Esophagus muscularis mucosa (tissue), 4 donors: Measurements from ENCODE around the gene SMCO3. TPM values are rescaled to one million over a fixed set of nuclear protein-coding genes. Genes with fewer than 3 reads are reported as not detected.
A peak's percentile ranks its signal among the peaks of the same experiment; 100 is the strongest.

Experiments used
- DNase-seq: peaks from one replicate; pipeline ENCODE4 v3.0.0-alpha.2; 2017; ENCODE audit errors: extremely low spot score
- H3K27ac ChIP-seq, 4 donors: fragments of 200-600 bp; sonication (generic); replicated peaks in 1 of 4; 1 replicate in 3 of 4; 2 replicates in 1 of 4; pipeline ENCODE4 v1.5.1; 2016 to 2019; ENCODE audit warnings: mild to moderate bottlenecking in 1 of 4
- H3K27me3 ChIP-seq, 4 donors: fragments of 200-600 bp; sonication (generic); one replicate each; pipeline versions ENCODE4 v1.5.1 to v1.6.0; 2016 to 2019
- H3K36me3 ChIP-seq, 4 donors: fragments of 200-600 bp; sonication (generic); one replicate each; pipeline ENCODE4 v1.5.1; 2016 to 2019
- H3K4me1 ChIP-seq, 4 donors: fragments of 200-600 bp; sonication (generic); one replicate each; pipeline ENCODE4 v1.5.1; 2016 to 2019
- H3K4me3 ChIP-seq, 4 donors: fragments of 200-600 bp; sonication (generic); 1 replicate in 2 of 4; 2 replicates in 2 of 4; pipeline ENCODE4 v1.5.1; 2016 to 2019; ENCODE audit warnings: mild to moderate bottlenecking in 4 of 4, moderate library complexity in 1 of 4
- H3K9me3 ChIP-seq, 4 donors: fragments of 200-600 bp; sonication (generic); 1 replicate in 3 of 4; 2 replicates in 1 of 4; pipeline ENCODE4 v1.5.1; 2016 to 2019
- CTCF ChIP-seq, 3 experiments: fragments of 200-600 bp in 2 of 3; fragments of 450-650 bp in 1 of 3; sonication (generic) in 2 of 3; IDR thresholded peaks; one replicate each; pipeline ENCODE4 v1.5.1; 2017 to 2019; ENCODE audit warnings: antibody characterized with exemption in 3 of 3, mild to moderate bottlenecking in 2 of 3, moderate library complexity in 1 of 3
- EP300 ChIP-seq: sonication (generic); formaldehyde crosslinking; IDR thresholded peaks from one replicate; pipeline ENCODE4 v1.6.1; 2017; ENCODE audit warnings: antibody characterized with exemption
- POLR2A ChIP-seq: fragments of 450-650 bp; IDR thresholded peaks from one replicate; pipeline ENCODE4 v1.6.1; 2017; ENCODE audit warnings: antibody characterized with exemption, moderate library complexity, mild to moderate bottlenecking, low read depth
- POLR2AphosphoS5 ChIP-seq, 2 donors: sonication (generic); formaldehyde crosslinking; IDR thresholded peaks; one replicate each; pipeline ENCODE4 v1.6.1; 2017; ENCODE audit warnings: antibody characterized with exemption in 2 of 2
- WGBS: methylation state at CpG from one replicate; pipeline ENCODE4 v1.1.5; 2018; 5-methylcytosine and 5-hydroxymethylcytosine counted together
- intact Hi-C: fragments of 100-400 bp; cut with DNase I; formaldehyde crosslinking; loops from one replicate; pipeline ENCODE4 v1.15.1; 2023
- total RNA-seq, 4 donors: library from RNA; depleted of rRNA; stranded (reverse); fragments of >200 nt; gene quantifications; one replicate each; pipeline versions ENCODE4 v1.1.0 to v1.2.1, GENCODE V29; 2016

SMCO3 gene
- total RNA-seq, 4 donors from 2014 or later, result 0.23 TPM; not detected in 3

- TF ChIP-seq EP300 (no peak), POLR2AphosphoS5 (IDR thresholded peaks at IDR 0.05) (no peak), CTCF (IDR thresholded peaks at IDR 0.05) (no peak), POLR2A (no peak)
- Histone ChIP-seq H3K36me3 (no peaks in the 10 kb centered on the region), H3K27me3 (no peaks in the 10 kb centered on the region), H3K9me3 (no peaks in the 10 kb centered on the region), H3K4me3 (no peak overlapping the region), H3K4me1 (peaks cover 8 to 51% (median 42%) of the 10 kb centered on the region in 4 donors), H3K27ac (no peak overlapping the region)
- intact Hi-C loops, result loop anchor here (10.0 kb wide), 1 partner anchor 408 kb away; the partner anchor contains the start of gene ATF7IP
- WGBS, result 86% methylated on average over 5 of the region's 5 CpGs
- no peak for DNase-seq
Observed at GRCh38 chr12:14772946-14773345, 41.0 kb downstream of the SMCO3 start.

GRCh38 chr12:14771651-14772137, 42.3 kb downstream of the SMCO3 start:
- no peak for DNase-seq
- peaks cover 8 to 56% (median 51%) of the 10 kb centered on the region in 4 donors for H3K4me1 ChIP-seq
- WGBS, result 29% methylated on average over 6 of the region's 6 CpGs
- H3K27ac ChIP-seq, result peak overlapping the region; percentile 93 to 98 (median 94)
- TF ChIP-seq EP300 (no peak), POLR2A (no peak)
- H3K9me3 ChIP-seq, result no peaks in the 10 kb centered on the region
- peak overlapping the region; percentile 74 to 85 (median 80) for H3K4me3 ChIP-seq
- no peaks in the 10 kb centered on the region for H3K27me3 ChIP-seq
- H3K36me3 ChIP-seq, result no peaks in the 10 kb centered on the region
- intact Hi-C loops, result loop anchor here (10.0 kb wide), 1 partner anchor 407 kb away; the partner anchor contains the start of gene ATF7IP

GRCh38 chr12:14770496-14771461, 43.2 kb downstream of the SMCO3 start:
- Histone ChIP-seq H3K4me1 (peaks cover 5 to 47% (median 44%) of the 10 kb centered on the region in 4 donors), H3K27ac (peak overlapping the region; percentile 93 to 98 (median 94)), H3K27me3 (no peaks in the 10 kb centered on the region), H3K9me3 (no peaks in the 10 kb centered on the region), H3K4me3 (peak overlapping the region; percentile 74 to 85 (median 80)), H3K36me3 (no peaks in the 10 kb centered on the region)
- TF ChIP-seq POLR2AphosphoS5 (IDR thresholded peaks at IDR 0.05) (peak; percentile 94 to 99), EP300 (no peak), POLR2A (peak; percentile 90), CTCF (IDR thresholded peaks at IDR 0.05) (no peak)
- WGBS, result under 1% methylated on average over 42 of the region's 56 CpGs
- intact Hi-C loops, result loop anchor here (10.0 kb wide), 1 partner anchor 406 kb away; the partner anchor contains the start of gene ATF7IP
- peak; percentile 99 for DNase-seq

- H3K4me3 ChIP-seq, result peak overlapping the region; percentile 74 to 85 (median 80)
- no peaks in the 10 kb centered on the region for H3K36me3 ChIP-seq
- TF ChIP-seq POLR2AphosphoS5 (IDR thresholded peaks at IDR 0.05), result peak; percentile 62 to 74
- TF ChIP-seq CTCF (IDR thresholded peaks at IDR 0.05), result peak; percentile 77 to 85 (median 84)
- TF ChIP-seq POLR2A, result no peak
- 0% methylated on average over 4 of the region's 38 CpGs for WGBS
- peak; percentile 95 for DNase-seq
- peaks cover 5 to 42% (median 38%) of the 10 kb centered on the region in 4 donors for H3K4me1 ChIP-seq
- peak overlapping the region; percentile 93 to 98 (median 94) for H3K27ac ChIP-seq
- intact Hi-C loops, result loop anchor here (5.0 to 10.0 kb wide), 2 partner anchors 32 to 405 kb away; partner anchors contain the start of genes ATF7IP, C12orf60 and WBP11
- no peaks in the 10 kb centered on the region for H3K9me3 ChIP-seq
- no peaks in the 10 kb centered on the region for H3K27me3 ChIP-seq
Observed at GRCh38 chr12:14769969-14770495, 44.0 kb downstream of the SMCO3 start.
